Colon (tissue), 2 donors: ENCODE data around the gene CCDC9.
A peak's percentile ranks its signal among the peaks of the same experiment; 100 is the strongest.
"Not testable (repeated sequence)": the region's sequence is repeated elsewhere in the genome, so short reads cannot be mapped to it uniquely, and the experiment has no call there.

ENCODE experiments used
- FAIRE-seq: peaks from 2 replicates; lab custom pipeline; 2012; peaks lifted over from hg19 to GRCh38; lab: Jason Lieb, UNC
- donor health status: control.
- donor health status: control.

The CCDC9 gene

GRCh38 chr19:47232422-47233211 lies 23.7 kb upstream of the CCDC9 start:
- no peak for FAIRE-seq

GRCh38 chr19:47236072-47236675 lies 20.2 kb upstream of the CCDC9 start:
- no peak for FAIRE-seq

GRCh38 chr19:47239152-47239551 lies 17.2 kb upstream of the CCDC9 start:
- FAIRE-seq: no peak

DNA sequence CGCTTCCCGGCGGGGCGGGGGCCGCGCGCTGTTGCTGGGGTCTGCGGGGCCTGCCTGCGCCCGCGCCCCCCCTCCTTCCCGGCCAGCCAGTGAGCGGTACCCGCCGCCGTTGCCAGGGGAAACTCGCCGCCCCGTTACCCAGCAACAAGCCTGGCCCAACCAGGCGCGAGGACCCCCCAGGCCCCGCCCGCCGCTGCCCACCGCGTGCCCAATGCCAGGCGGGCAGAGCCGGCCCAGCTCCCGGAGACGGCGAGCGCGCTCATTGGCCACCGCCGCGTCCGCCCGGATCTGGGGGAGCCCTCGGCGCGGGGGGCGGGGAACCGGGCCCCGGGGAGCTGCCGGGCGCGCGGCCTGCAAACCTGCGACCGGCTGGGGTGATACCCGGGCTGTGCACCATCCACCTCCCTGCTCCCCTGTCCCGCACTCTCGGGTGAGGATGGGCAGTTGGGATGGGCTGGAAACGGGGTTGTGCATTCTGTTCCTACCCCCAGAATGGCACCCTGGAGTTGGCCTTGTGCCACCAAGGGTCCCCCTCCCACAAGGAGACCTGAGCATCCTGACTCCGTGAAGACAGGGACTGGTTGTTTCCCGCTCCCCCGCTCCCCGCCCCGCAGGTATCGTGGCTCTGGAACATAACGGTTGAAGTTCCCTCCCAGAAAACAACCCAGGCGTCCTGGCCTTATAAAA lies 16.6 kb upstream of the CCDC9 start:
- FAIRE-seq: no peak

DNA sequence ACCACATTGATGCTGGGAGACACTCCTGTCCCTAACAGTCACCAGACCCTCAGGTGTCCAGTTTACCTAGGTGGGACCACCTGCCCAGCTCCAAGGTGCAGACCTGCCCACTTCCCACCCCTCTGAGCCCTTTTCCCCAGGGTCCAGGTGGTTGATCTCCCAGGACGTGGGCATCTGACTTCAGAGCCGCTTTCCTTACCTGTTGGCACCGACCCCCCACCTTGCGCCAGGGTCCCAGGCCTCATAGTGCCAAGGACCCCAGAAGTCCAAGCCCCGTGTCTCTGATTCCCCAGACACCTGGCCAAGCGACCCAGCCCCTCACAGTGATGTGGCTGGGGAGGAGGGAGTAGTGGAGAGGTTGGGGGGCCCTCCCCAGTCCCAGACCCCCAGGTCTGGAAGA lies 15.8 kb upstream of the CCDC9 start:
- FAIRE-seq: no peak

GRCh38 chr19:47240996-47241918 lies 15.1 kb upstream of the CCDC9 start:
- no peak for FAIRE-seq

- FAIRE-seq: no peak
These were observed 14.3 kb upstream of the CCDC9 start for GRCh38 chr19:47241919-47242577.

GRCh38 chr19:47243364-47243775 lies 13.0 kb upstream of the CCDC9 start:
- no peak for FAIRE-seq

- FAIRE-seq: no peak
These were observed 12.4 kb upstream of the CCDC9 start for GRCh38 chr19:47243776-47244547.

DNA sequence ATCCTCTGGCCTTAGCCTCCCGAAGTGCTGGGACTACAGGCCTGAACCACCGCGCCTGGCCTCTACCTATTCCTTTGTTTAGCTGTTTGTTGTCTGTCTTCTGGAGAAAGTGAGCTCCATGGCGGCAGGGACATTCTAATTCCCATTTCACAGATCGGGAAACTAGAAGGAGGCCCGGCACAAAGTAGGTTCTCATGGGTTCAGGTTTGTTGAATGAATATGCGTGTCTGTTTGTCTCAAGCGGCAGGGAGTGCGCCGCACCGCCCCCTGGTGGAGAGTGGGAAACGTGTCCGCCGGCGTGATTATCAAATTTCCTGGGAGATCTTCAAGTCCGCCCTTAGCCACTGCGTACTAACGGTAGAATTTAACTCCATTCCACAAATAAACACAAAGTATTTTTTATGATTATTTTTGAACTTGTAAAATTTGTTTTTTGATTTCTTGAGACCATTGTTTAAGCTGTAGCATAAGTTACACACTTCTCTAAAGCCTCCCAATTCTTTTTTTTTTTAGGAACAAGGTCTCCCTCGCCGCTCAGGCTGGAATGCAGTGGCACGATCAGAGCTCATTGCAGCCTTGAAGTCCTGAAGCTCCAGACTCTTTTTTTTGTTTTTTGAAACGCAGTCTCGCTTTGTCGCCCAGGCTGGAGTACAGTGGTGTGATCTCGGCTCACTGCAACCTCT lies 8.9 kb upstream of the CCDC9 start:
- no peak for FAIRE-seq

DNA sequence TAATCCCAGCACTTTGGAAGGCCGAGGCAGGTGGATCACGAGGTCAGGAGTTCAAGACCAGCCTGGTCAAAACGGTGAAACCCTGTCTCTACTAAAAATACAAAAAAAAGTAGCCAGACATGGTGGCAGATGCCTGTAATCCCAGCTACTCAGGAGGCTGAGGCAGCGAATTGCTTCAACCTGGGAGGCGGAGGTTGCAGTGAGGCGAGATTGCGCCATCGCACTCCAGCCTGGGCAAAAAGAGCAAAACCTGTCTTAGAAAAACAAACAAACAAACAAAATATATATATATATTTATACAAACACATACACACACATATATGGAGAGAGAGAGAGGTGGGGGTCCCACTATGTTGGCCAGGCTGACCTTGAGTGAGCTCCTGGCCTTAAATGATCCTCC lies 3.3 kb upstream of the CCDC9 start:
- FAIRE-seq: not testable (repeated sequence)

GRCh38 chr19:47253467-47253881 lies 2.9 kb upstream of the CCDC9 start:
- FAIRE-seq: no peak

- no peak for FAIRE-seq
These were observed 2.4 kb upstream of the CCDC9 start for GRCh38 chr19:47253970-47254369.

DNA sequence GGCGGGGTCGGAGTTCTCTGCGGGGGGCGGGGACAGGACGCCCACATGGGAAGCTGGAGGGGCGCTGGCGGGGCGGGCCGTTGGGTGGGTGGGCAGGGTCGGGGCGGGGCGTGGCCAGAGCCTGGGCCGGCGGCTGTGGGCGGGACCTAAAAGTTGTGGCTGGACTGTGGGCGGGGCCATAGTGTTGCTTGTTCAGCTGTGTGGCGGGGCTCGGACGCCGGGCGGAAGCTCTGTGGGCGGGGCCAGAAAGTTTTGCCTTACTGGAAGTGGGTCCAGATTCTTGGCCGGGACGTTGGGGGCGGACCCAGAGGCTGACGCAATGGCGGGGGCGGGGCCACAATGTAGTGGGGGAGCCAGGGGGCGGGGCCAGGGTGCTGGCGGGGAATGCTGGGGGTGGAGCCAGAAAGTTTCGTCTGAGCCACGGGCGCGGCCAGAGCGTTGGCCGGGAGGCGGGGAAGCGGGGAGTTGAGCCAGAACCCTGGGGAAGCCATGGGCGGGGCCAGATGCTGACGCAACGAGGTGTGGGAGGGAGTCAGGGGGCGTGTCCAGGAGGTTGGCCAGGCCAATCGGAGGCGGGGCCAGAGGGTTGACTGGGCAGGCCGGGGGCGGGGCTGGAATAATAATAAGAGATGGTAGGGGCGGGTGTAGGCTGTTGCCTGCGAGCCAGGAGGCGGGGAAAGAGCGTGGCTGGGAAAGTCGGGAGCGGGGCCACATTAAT lies 527 bp downstream of the CCDC9 start:
- peak; percentile 47 for FAIRE-seq

- no peak for FAIRE-seq
These were observed 1.3 kb downstream of the CCDC9 start for GRCh38 chr19:47257411-47258169.

GRCh38 chr19:47258434-47258833 lies 2.1 kb downstream of the CCDC9 start:
- no peak for FAIRE-seq

DNA sequence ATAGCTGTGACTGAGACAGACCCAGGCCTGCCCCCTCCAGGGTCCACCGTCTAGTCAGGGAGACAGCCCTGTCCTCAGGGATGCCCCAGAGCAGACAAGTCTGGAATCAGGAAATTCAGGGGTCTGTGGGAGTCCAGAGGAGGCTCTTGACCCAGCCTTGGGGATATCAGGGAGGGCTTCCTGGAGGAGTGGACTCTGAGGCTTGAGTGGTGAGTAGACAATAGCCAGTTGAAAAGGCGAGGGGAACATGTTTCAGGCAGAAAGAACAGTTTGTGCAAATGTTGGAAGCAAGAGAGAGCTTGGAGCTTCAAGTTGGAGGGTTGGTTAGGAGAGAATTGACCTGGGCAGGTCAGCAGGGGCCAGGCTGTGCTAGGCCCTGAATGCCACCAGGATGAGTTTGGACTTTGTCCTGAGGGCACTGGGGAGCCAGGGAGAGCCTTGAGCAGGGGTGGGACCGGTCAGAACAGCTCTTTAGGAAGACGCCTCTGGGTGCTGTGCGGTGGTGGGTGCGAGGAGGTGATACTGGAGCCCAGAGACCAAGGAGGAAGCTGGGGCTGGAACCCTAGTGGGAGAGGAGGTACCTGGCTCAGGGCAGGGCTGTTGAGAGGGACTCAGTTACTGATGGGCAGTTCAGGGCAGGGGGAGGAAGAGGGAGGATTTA lies 2.7 kb downstream of the CCDC9 start:
- FAIRE-seq: no peak

GRCh38 chr19:47260476-47260875 lies 4.2 kb downstream of the CCDC9 start:
- no peak for FAIRE-seq
